Keratinocyte (primary cell): ENCODE data around the gene GRAMD2B.

ENCODE experiments used
- EZH2 ChIP-seq: IDR thresholded peaks from one replicate; pipeline ENCODE4 v1.6.1; 2012; ENCODE audit warnings: inconsistent platforms, mild to moderate bottlenecking, low read length, moderate library complexity
- TF ChIP-seq, protein P1 (sequence below), 3 experiments: IDR thresholded peaks in 1 of 3; conservative IDR thresholded peaks in 1 of 3; optimal IDR thresholded peaks in 1 of 3; 2 replicates in 2 of 3; 3 replicates in 1 of 3; pipeline versions ENCODE3 to v1.5.1; 2011; ENCODE audit warnings: low read length in 3 of 3, mild to moderate bottlenecking in 3 of 3, moderate library complexity in 2 of 3, control low read depth in 1 of 3, inconsistent platforms in 1 of 3; ENCODE audit not compliant: insufficient read depth in 2 of 3; ENCODE audit errors: extremely low read depth in 1 of 3

DNA sequence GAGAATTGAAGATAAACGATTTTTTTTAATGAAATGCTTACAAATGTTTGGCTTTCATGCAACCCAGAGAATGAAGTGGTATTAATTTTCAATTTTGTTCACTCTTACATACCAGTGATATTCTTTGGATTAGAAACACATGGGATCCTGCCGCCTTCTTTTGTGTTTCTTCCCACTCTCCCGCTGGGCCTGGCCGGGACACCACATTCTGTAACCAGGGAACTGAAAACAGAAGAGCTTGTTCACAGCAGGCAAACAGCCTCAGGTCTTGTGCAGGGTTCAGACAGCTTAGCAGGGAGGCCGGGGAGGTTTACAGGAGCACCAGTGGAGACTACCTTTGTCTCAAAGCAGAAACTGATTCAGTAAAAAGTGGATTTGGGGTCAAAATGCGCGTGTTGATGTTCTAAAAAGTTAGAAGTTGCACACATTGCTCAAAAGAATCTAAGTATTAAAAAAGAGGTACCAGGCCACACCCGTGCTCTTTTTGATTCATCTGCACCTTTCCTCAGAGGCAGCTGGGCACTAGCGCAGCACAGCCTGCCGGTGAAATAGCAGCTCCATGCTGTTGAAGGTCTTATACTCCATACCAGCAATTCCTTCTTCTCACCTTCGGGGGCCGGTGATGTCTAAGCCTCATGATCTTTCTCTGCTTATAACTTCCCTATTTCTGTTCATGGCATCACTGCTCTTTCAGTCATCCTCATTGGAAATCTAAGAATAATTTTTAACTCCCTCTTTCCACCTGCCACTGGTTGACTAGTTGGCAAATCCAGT is 67.1 kb downstream of the GRAMD2B start:
- TF ChIP-seq, protein P1, sequence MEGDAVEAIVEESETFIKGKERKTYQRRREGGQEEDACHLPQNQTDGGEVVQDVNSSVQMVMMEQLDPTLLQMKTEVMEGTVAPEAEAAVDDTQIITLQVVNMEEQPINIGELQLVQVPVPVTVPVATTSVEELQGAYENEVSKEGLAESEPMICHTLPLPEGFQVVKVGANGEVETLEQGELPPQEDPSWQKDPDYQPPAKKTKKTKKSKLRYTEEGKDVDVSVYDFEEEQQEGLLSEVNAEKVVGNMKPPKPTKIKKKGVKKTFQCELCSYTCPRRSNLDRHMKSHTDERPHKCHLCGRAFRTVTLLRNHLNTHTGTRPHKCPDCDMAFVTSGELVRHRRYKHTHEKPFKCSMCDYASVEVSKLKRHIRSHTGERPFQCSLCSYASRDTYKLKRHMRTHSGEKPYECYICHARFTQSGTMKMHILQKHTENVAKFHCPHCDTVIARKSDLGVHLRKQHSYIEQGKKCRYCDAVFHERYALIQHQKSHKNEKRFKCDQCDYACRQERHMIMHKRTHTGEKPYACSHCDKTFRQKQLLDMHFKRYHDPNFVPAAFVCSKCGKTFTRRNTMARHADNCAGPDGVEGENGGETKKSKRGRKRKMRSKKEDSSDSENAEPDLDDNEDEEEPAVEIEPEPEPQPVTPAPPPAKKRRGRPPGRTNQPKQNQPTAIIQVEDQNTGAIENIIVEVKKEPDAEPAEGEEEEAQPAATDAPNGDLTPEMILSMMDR (optimal IDR thresholded peaks at IDR 0.05 in 1 of 3, IDR thresholded peaks at IDR 0.05 in 1 of 3, conservative IDR thresholded peaks at IDR 0.05 in 1 of 3; ENCODE audit: extremely low read depth in 1 of 3, insufficient read depth in 2 of 3, low read length in 3 of 3), result peak; percentile 47 to 63 (median 58)
- TF ChIP-seq EZH2, result no peak
